Heart right ventricle (tissue), 16 donors: ENCODE data around the gene PPY. TPM values are rescaled to one million over a fixed set of nuclear protein-coding genes. Genes with fewer than 3 reads are reported as not detected.

Experiments used
- ATAC-seq, 8 donors: fragments of 200-7000 bp; cut with Tn5 transposase; one replicate each; pipeline ENCODE4 v1.9.1; 2020; ENCODE audit warnings: mild to moderate bottlenecking in 8 of 8, moderate library complexity in 8 of 8, moderate number of reproducible peaks in 1 of 8
- DNase-seq, 2 donors: peaks; one replicate each; pipeline ENCODE4 v3.0.0-alpha.2; 2020
- H3K27ac ChIP-seq, 10 donors: fragments of 200-600 bp; sonication (generic) in 2 of 10; one replicate each; pipeline versions ENCODE4 v1.5.0 to v1.8.0; 2020 to 2022; ENCODE audit warnings: mild to moderate bottlenecking in 3 of 10
- H3K27me3 ChIP-seq, 7 donors: fragments of 200-600 bp; one replicate each; pipeline ENCODE4 v1.8.0; 2021 to 2022; ENCODE audit warnings: mild to moderate bottlenecking in 2 of 7
- H3K36me3 ChIP-seq, 9 donors: fragments of 200-600 bp; sonication (generic) in 1 of 9; one replicate each; pipeline versions ENCODE4 v1.5.0 to v1.8.0; 2020 to 2022; ENCODE audit warnings: mild to moderate bottlenecking in 2 of 9
- H3K4me1 ChIP-seq, 9 donors: fragments of 200-600 bp; sonication (generic) in 1 of 9; one replicate each; pipeline versions ENCODE4 v1.5.0 to v1.8.0; 2020 to 2022; ENCODE audit warnings: mild to moderate bottlenecking in 4 of 9
- H3K4me3 ChIP-seq, 10 donors: fragments of 200-600 bp; sonication (generic) in 2 of 10; one replicate each; pipeline versions ENCODE4 v1.5.0 to v1.8.0; 2020 to 2022; ENCODE audit warnings: mild to moderate bottlenecking in 7 of 10, moderate library complexity in 2 of 10
- H3K9me3 ChIP-seq, 11 donors: fragments of 200-600 bp in 10 of 11; sonication (generic) in 2 of 11; one replicate each; pipeline versions ENCODE4 v1.5.0 to v1.8.0; 2013 to 2022; ENCODE audit warnings: mild to moderate bottlenecking in 2 of 11, control low read depth in 1 of 11, moderate library complexity in 1 of 11
- CTCF ChIP-seq, 9 donors: fragments of 200-600 bp; sonication (generic) in 2 of 9; IDR thresholded peaks; one replicate each; pipeline versions ENCODE4 v1.5.0 to v1.8.0; 2021 to 2022; ENCODE audit warnings: antibody characterized with exemption in 9 of 9, mild to moderate bottlenecking in 5 of 9, moderate library complexity in 1 of 9
- WGBS, 2 donors: extraction: QIAGEN DNeasy Blood & Tissue Kit; methylation state at CpG; one replicate each; pipeline ENCODE4 v1.1.7; 2013; ENCODE audit warnings: inconsistent platforms in 1 of 2; 5-methylcytosine and 5-hydroxymethylcytosine counted together
- intact Hi-C, 10 donors: fragments of 100-400 bp; cut with DNase I; formaldehyde crosslinking; loops; one replicate each; pipeline versions ENCODE4 v1.11.1 to v1.14.2; 2022
- polyA plus RNA-seq, 2 donors: library from polyadenylated mRNA; stranded (reverse); fragments of 200-250 nt; gene quantifications; one replicate each; pipeline ENCODE4 v1.2.3, GENCODE V29; 2013
- total RNA-seq, 10 donors: library from RNA; stranded (reverse); fragmentation: NEBNext Ultra II Directional in 3 of 10; extraction: Animal tissue kit (Norgen Biotek cat#: 25700) in 3 of 10; gene quantifications; one replicate each; pipeline versions ENCODE4 v1.2.1 to v1.2.4, GENCODE V29; 2021 to 2023
- donor health status: Arrhythmogenic right ventricular cardiomyopathy.
- donor health status: ischemic (EF 13 %, LVEDD 7.1; RV severe dilation, severe dysfunction).
- donor health status: healthy with polysubstance abuse.
- donor health status: DM: no; HTN: yes; CAD: no.
- donor health status: DM: no; HTN: no; CAD: no.
- donor health status: ischemic (EF 25% LVEDD 6.9; RV normal size, moderate dysfunction).
- donor health status: ischemic (EF 25% LVEDD 5.7; RV mildly dilated, moderate dysfunction).
- donor health status: healthy.
- donor health status: DM: yes; HTN: yes; CAD: no.
- donor health status: Ischemic cardiomyopathy.
- donor health status: ischemic (EF 35%, LVEDD 5.7; RV mildly dilated, moderate dysfunction).
- donor health status: nonischemic (EF 11% LVEDD 7.7; RV severe dilation, severe dysfunction).
- donor health status: DM: yes; HTN: yes; CAD: no.
- donor health status: PGD.
- donor health status: ischemic (EF 29% LVEDD 5.4; RV normal size, mild dysfunction).
- donor health status: nonischemic (EF 23%, LVEDD 6.1; RV moderate dilation, normal function).

PPY gene
- total and polyA plus RNA-seq, 12 donors, result not detected

GRCh38 chr17:43970366-43970765, 28.1 kb upstream of the PPY start:
- DNase-seq (no peak), ATAC-seq (no peak)
- 82 to 83% methylated on average over 4 of the region's 4 CpGs for WGBS, 2 donors
- no peaks in the 10 kb centered on the region for H3K9me3 ChIP-seq
- no peak overlapping the region for H3K4me3 ChIP-seq
- TF ChIP-seq CTCF (IDR thresholded peaks at IDR 0.05), result no peak
- intact Hi-C loops, result no loop called here
- no peaks in the 10 kb centered on the region for H3K36me3 ChIP-seq
- no peak overlapping the region for H3K27ac ChIP-seq
- H3K27me3 ChIP-seq, result peaks cover 0 to 21% (median 4%) of the 10 kb centered on the region in 7 donors
- H3K4me1 ChIP-seq, result no peaks in the 10 kb centered on the region

- H3K4me3 ChIP-seq, result no peak overlapping the region
- ATAC-seq, result no peak
- H3K4me1 ChIP-seq, result no peaks in the 10 kb centered on the region
- no peaks in the 10 kb centered on the region for H3K36me3 ChIP-seq
- no peak for DNase-seq
- intact Hi-C loops, result no loop called here
- H3K9me3 ChIP-seq, result no peaks in the 10 kb centered on the region
- H3K27me3 ChIP-seq, result peaks cover 0 to 19% (median 1%) of the 10 kb centered on the region in 7 donors
- WGBS, 2 donors, result 60 to 65% methylated on average over 9 of the region's 9 CpGs
- no peak overlapping the region for H3K27ac ChIP-seq
- TF ChIP-seq CTCF (IDR thresholded peaks at IDR 0.05), result no peak
Observed at GRCh38 chr17:43967251-43967875, 25.1 kb upstream of the PPY start.

GRCh38 chr17:43966276-43966675, 24.0 kb upstream of the PPY start:
- DNase-seq, result no peak
- H3K27me3 ChIP-seq, result peaks cover 0 to 28% (median 7%) of the 10 kb centered on the region in 7 donors
- no peaks in the 10 kb centered on the region for H3K36me3 ChIP-seq
- H3K27ac ChIP-seq, result no peak overlapping the region
- H3K4me1 ChIP-seq, result no peaks in the 10 kb centered on the region
- 52 to 67% methylated on average over 3 of the region's 3 CpGs for WGBS, 2 donors
- H3K4me3 ChIP-seq, result no peak overlapping the region
- TF ChIP-seq CTCF (IDR thresholded peaks at IDR 0.05), result no peak
- intact Hi-C loops, result no loop called here
- no peaks in the 10 kb centered on the region for H3K9me3 ChIP-seq
- ATAC-seq, result no peak

- Histone ChIP-seq H3K36me3 (no peaks in the 10 kb centered on the region), H3K27me3 (peaks cover 0 to 39% (median 16%) of the 10 kb centered on the region in 7 donors), H3K27ac (no peak overlapping the region), H3K9me3 (no peaks in the 10 kb centered on the region), H3K4me1 (no peaks in the 10 kb centered on the region), H3K4me3 (no peak overlapping the region)
- ATAC-seq (no peak), DNase-seq (no peak)
- no peak for TF ChIP-seq CTCF (IDR thresholded peaks at IDR 0.05)
- intact Hi-C loops, result no loop called here
- WGBS, 2 donors, result 64 to 66% methylated on average over 7 of the region's 7 CpGs
Observed at GRCh38 chr17:43962479-43962878, 20.2 kb upstream of the PPY start.
